ENCODE results near the gene NPHS1.

- no peak for TF ChIP-seq EZH2phosphoT487 (IDR thresholded peaks at IDR 0.05; ENCODE audit: borderline replicate concordance)
- TF ChIP-seq, protein P1, sequence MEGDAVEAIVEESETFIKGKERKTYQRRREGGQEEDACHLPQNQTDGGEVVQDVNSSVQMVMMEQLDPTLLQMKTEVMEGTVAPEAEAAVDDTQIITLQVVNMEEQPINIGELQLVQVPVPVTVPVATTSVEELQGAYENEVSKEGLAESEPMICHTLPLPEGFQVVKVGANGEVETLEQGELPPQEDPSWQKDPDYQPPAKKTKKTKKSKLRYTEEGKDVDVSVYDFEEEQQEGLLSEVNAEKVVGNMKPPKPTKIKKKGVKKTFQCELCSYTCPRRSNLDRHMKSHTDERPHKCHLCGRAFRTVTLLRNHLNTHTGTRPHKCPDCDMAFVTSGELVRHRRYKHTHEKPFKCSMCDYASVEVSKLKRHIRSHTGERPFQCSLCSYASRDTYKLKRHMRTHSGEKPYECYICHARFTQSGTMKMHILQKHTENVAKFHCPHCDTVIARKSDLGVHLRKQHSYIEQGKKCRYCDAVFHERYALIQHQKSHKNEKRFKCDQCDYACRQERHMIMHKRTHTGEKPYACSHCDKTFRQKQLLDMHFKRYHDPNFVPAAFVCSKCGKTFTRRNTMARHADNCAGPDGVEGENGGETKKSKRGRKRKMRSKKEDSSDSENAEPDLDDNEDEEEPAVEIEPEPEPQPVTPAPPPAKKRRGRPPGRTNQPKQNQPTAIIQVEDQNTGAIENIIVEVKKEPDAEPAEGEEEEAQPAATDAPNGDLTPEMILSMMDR (conservative IDR thresholded peaks at IDR 0.05; ENCODE audit: low read length), result no peak
Observed at GRCh38 chr19:35887197-35887596, 34.9 kb upstream of the NPHS1 start.

Data from Loucy (cell line).